NCI-H1694 (cell line): ENCODE data around the gene QRFP.
"Not testable (repeated sequence)": the region's sequence is repeated elsewhere in the genome, so short reads cannot be mapped to it uniquely, and the experiment has no call there.

ENCODE experiments used
- DNase-seq: peaks from one replicate; lab custom pipeline; 2025; lab: John Stamatoyannopoulos, UW

QRFP gene

DNA sequence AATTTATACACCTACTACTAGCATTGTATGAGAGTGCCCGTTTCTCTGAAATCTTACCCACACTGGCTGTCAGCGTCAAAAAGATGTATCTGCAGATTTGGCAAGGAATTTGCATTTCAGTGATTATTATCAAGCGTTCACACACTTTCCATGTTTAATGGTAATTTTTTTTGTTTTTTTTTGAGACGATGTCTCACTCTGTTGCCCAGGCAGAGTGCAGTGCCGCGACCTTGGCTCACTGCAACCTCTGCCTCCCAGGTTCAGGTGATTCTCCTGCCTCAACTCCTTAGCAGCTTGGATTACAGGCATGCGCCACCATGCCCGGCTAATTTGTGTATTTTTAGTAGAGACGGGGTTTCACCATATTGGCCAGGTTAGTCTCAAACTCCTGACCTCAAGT lies 47.3 kb downstream of the QRFP start:
- DNase-seq, result no peak

DNA sequence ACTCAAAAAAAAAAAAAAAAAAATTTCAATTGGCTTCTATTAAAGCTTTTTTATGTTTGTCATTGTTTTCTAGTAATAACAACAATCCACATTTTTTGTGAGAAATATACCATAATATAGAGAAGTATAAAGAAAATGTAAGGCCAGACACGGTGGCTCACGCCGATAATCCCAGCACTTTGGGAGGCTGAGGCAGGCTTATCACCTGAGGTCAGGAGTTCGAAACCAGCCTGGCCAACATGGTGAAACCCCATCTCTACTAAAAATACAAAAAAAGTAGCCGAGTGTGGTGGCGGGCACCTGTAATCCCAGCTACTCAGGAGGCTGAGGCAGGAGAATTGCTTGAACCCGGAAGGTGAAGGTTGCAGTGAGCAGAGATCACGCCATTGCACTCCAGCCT lies 48.1 kb downstream of the QRFP start:
- not testable (repeated sequence) for DNase-seq

DNA sequence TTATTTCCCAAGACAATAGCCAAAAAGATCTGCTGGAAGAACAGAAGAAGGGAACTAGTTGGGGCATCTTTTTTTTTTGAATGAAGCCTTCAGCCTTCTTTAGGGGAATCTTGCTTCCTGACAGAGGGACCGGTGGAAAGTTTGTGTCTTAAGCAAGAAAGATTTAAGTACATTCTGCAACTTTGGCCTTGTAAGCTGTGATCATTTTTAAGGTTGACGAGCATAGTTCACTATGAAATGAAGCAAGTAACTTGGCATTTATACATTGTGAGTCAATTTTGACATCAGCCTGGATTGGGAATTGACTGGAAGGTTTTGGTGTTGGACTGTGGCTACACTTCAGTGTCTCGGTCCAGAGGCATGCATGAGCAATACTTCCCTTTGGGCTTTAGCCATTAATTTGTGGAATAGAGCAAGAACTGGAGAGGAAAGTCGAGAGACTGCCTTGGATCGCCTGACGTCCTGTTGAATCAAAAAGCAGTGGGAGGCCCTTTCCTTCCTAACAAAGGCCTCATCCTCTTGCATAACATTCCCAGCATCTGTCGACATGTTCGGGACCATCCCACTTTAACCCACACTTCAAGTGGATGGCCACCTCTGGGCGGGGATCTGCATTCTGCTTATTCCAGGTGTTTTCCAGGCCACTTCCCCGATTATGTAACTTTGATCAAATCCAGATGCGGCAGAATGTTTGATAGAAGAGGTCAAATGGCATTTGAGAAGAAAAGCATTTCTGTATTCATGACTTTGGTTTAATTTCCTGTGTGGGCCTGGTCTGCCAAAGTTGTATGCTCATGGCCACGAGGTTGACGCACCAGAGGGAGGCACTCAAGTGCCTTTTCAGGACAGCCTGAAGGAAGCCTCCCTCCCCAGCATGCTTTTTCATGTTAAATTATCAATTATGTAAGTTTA lies 49.0 kb downstream of the QRFP start:
- no peak for DNase-seq

DNA sequence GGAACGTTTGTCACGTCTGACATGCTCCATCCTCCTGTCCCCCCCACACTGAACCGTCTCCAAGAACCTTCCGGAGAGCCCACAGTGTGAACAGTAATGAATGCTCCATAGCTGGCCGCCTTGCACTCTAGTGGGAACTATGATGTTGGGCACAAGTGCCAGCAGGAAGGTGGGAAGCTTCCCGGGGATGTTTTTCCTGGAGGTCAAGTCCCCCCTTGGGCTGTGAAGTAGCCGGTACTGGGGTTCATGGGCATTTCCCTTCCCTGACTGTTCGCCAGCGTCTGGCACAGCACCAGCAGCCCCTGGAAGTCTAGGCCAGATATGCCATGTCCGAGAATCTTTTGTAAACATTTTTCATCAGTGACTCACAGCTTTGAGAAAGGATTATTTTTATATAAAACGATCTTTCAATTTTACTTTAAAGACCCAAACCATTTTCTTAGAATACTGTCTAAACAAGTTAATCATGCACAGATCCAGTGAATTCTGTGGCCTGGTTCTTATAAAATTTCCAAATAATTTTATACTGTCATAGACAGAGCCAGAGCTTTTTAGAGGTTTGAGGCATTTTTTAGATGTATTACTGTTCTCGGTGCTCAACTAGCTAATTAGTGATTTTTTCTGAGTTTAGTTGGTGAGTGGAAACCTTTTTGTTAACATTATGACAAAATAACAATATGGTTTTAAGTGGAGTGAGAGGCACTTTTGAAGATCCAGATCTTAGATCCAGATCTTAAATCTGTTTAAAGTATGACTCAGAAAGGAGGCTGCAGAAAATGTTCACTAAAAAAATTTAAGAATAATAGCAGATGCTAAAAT lies 49.9 kb downstream of the QRFP start:
- no peak for DNase-seq

DNA sequence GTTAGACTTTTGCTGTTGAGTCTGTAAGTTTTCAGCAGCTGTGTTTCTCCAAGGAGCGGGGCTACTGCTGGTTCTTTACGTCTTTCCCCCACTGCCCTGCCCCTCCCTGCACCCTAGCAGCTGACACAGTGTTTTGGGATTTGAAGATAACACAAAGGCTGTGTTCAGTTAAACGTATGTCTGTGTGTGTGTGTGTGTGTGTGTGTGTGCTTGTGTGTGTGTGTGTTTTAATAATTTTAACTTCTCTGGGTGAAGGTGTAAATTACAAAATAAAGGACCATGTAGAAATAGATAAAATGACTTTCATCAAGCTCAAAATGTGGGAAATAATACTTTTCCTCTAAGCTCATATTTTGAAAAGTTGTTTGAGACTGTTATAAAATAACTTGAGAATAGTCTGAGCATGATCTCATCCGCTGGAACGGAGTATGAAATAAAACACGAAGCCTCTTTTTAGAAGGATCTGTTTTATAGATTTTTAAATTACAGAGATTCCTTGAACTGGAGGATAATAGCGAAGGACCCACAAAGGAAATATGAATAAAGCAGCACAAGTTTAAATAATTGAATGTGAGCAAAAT lies 50.6 kb downstream of the QRFP start:
- DNase-seq, result no peak

DNA sequence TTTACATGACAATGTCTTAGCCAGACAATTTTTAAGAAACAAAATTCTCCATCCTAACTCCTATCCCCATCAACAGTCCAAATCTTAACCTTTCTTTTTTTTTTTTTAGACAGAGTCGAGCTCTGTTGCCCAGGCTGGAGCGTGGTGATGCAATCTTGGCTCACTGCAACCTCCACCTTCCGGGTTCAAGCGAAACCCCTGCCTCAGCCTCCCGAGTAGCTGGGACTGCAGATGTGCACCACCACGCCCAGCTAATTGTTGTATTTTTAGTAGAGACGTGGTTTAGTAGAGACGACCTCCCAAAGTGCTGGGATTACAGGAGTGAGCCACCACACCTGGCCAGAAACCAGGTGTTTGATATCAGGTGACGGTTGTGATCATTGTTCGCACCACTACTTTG lies 51.4 kb downstream of the QRFP start:
- no peak for DNase-seq

DNA sequence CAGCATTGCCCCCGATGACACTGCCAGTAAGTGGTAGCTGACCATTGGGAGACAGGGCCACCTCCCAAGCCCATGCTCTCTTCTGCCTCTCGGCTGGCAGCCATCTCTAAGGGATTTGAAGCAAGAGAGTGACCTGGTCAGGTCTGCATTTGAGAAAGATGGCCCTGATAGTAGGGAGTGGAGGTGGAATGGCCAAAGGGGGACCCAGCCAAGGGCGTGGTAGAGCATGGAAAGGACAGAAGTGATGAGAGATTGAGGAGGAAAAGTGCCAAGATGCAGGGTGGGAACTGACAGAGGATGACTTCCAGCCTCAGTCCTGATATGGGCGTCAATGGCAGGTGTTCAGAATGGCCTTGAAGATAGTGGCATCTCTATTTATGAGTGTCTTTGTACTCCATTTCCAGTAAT lies 52.6 kb downstream of the QRFP start:
- DNase-seq, result no peak

DNA sequence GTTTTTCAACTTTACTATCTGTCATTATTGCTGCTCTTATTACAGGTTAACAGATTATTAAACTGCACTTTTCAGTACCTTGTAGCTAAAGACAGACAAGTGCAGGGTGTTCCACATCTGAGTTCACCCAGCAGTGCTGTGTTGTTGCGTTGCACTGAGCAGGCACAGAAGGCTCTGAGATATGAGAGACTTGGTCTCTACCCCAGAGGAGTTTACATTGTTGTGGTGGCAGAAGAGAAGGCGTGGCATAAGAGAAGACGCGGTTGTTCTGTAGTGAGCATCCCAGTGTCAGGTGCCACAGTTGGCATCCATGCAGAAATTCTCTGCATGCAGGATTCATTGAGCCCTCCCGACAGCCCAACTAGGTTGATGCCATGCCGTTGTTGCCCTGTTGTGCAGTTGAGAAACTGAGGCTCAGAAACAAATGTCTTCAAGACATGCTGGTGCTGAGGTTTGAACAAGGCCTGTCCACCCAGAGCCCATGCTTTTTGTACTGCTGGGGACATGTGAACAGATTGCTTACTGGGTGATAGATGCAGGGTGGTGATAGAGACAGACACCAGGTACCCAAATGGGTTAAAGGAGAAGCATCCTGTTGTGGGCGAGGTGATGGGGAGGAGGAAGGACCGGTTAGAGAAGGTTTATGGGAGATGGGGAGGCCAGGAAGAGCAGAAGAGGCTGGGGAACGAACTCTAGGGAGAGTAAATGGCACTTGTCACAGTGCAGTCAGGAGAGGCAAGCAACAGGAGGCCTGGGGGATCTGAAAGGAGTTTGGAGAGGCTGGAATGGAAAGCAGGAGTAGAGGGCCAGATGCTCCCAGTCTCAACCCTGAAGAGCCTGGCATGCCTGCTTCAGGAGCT lies 53.3 kb downstream of the QRFP start:
- DNase-seq, result no peak
